GM21367 (cell line): ENCODE data around the gene OR4M1.
"Not testable (repeated sequence)": the region's sequence is repeated elsewhere in the genome, so short reads cannot be mapped to it uniquely, and the experiment has no call there.

ENCODE experiments used
- ATAC-seq: cut with Tn5 transposase; IDR thresholded peaks from one replicate; pipeline ENCODE4 v1.9.1; 2021; ENCODE audit not compliant: unreplicated experiment

Gene OR4M1

GRCh38 chr14:19821016-19821415, 47.7 kb downstream of the OR4M1 start:
- not testable (repeated sequence) for ATAC-seq

- no peak for ATAC-seq
Measured at GRCh38 chr14:19823178-19823577, 49.9 kb downstream of the OR4M1 start.

DNA sequence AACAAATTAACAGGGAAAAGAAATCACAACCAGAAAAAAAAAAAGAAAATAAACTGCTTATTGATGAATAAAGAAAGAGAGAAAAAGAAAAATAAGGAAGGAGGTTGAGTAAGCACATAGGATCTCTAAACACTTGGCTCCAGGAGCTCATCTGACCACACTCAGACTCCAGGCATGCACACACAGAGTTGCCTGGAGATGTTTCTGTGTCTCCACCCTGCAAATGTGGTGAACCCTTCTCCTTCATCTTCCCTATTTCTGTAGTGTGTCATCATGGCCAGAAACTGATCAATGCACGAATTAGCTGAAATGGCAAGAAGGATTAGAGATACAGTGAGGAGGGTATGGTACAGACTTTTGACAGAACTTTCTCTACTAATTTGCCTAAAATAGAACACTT, 50.5 kb downstream of the OR4M1 start:
- no peak for ATAC-seq

GRCh38 chr14:19827626-19828244, 54.4 kb downstream of the OR4M1 start:
- not testable (repeated sequence) for ATAC-seq

DNA sequence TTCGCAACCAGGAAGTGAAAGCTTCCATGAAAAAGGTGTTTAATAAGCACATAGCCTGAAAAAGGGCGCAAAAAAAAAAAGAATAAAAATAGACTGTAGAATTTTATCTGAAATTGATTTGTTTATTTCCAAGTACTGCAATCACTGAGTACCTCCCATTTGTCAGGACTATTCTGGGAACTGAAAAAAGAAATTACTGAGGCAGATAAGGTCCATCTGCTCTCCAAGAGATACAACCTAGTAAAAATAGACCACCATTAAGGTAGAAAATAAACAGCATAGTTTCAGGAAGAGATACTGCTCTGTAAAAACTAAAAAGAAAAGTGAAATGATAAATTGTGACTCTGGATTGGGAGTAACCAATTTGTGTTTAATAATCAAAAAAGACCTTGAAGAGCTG, 55.0 kb downstream of the OR4M1 start:
- no peak for ATAC-seq
